Mesothelial cell of epicardium (in vitro differentiated cells): ENCODE results near the gene PCED1A. TPM values are rescaled to one million over a fixed set of nuclear protein-coding genes. Genes with fewer than 3 reads are reported as not detected.

Source experiments
- DNase-seq, 2 experiments: peaks; one replicate each; pipeline ENCODE4 v3.0.0; 2021; ENCODE audit warnings: low spot score in 2 of 2; ENCODE audit not compliant: unreplicated experiment in 2 of 2
- H3K27ac Mint-ChIP-seq: 2 replicates; pipeline ENCODE4 v1.8.0; 2021; ENCODE audit warnings: mixed read lengths
- H3K27me3 Mint-ChIP-seq: 2 replicates; pipeline ENCODE4 v1.8.0; 2021; ENCODE audit warnings: low read depth, mixed read lengths
- H3K36me3 Mint-ChIP-seq: 2 replicates; pipeline ENCODE4 v1.8.0; 2021; ENCODE audit warnings: mixed read lengths
- H3K4me1 Mint-ChIP-seq: 2 replicates; pipeline ENCODE4 v1.8.0; 2021; ENCODE audit warnings: mixed read lengths
- H3K4me3 Mint-ChIP-seq: 2 replicates; pipeline ENCODE4 v1.8.0; 2021; ENCODE audit warnings: mild to moderate bottlenecking, moderate library complexity, mixed read lengths
- H3K9me3 Mint-ChIP-seq: 2 replicates; pipeline ENCODE4 v1.8.0; 2021; ENCODE audit warnings: mixed read lengths
- total RNA-seq: library from RNA; stranded (reverse); gene quantifications from 3 replicates; pipeline ENCODE4 v1.2.1, GENCODE V29; 2021
- TF ChIP-seq, protein P1 (sequence below): fragments of 200-600 bp; sonication (generic); IDR thresholded peaks from one replicate; pipeline ENCODE4 v1.5.0; 2021; ENCODE audit warnings: antibody characterized with exemption; ENCODE audit not compliant: unreplicated experiment

PCED1A gene
- total RNA-seq, 1 donor from 2014 or later = 113 TPM

DNA sequence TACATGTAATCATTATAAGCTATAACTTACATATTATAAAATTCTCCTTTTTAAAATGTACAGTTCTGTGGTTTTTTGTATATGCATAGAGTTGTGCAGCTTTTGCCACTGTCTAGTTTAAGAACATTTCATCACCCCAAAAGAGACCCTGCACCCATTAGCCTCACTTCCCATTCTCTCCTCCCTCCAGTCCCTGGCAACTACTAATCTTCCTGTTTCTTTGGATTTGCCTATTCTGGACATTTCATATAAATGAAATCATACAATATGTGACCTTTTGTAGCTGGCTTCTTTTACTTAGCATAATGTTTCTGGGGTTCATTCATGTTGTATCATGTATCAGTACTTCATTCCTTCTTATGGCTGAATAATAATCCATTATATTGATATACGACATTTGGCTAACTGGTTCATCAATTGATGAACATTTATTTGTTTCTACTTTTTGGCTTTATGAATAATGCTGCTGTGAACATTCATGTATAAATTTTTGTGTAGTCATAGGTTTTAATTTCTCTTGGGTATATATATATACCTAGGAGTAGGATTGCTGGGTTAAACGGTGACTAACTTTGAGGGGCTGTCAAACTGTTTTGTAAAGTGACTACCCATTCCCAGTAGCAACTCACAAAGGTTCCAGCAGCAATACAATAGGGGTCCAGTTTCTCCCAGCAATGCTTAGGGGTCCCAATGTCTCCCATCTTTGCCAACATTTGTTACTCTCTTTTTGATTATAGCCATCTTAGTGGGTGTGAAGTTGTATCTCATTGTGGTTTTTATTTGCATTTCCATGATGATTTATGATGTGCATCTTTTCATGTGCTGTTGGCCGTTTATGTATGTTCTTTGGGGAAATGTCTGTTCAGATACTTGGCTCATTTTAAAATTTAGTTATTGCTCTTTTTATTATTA lies 43.5 kb upstream of the PCED1A start:
- TF ChIP-seq, protein P1, sequence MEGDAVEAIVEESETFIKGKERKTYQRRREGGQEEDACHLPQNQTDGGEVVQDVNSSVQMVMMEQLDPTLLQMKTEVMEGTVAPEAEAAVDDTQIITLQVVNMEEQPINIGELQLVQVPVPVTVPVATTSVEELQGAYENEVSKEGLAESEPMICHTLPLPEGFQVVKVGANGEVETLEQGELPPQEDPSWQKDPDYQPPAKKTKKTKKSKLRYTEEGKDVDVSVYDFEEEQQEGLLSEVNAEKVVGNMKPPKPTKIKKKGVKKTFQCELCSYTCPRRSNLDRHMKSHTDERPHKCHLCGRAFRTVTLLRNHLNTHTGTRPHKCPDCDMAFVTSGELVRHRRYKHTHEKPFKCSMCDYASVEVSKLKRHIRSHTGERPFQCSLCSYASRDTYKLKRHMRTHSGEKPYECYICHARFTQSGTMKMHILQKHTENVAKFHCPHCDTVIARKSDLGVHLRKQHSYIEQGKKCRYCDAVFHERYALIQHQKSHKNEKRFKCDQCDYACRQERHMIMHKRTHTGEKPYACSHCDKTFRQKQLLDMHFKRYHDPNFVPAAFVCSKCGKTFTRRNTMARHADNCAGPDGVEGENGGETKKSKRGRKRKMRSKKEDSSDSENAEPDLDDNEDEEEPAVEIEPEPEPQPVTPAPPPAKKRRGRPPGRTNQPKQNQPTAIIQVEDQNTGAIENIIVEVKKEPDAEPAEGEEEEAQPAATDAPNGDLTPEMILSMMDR = no peak
- Mint-ChIP-seq H3K9me3 (no peaks in the 10 kb centered on the region), H3K27me3 (no peaks in the 10 kb centered on the region), H3K36me3 (peaks cover 3% of the 10 kb centered on the region), H3K27ac (no peak overlapping the region), H3K4me3 (no peak overlapping the region), H3K4me1 (peaks cover 6% of the 10 kb centered on the region)
- DNase-seq = no peak

DNA sequence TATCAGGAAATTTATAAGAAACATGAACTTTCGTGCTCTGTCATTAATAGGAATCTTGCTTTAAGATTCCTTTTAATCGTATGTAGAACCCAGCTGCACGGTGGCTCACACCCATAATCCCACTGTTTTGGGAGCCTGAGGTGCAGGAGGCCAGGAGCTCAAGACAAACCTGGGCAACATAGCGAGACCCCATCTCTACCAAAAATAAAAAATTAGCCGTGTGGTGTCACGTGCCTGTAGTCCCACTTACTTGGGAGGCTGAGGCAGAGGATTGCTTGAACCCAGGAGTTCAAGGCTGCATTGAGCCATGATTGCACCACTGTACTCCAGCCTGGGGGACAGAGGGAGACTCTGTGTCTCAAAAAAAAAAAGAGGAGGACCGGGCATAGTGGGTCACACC lies 40.2 kb upstream of the PCED1A start:
- peaks cover 4% of the 10 kb centered on the region for H3K36me3 Mint-ChIP-seq
- no peaks in the 10 kb centered on the region for H3K27me3 Mint-ChIP-seq
- H3K27ac Mint-ChIP-seq = no peak overlapping the region
- DNase-seq = no peak
- H3K4me3 Mint-ChIP-seq = no peak overlapping the region
- H3K4me1 Mint-ChIP-seq = peaks cover 11% of the 10 kb centered on the region
- H3K9me3 Mint-ChIP-seq = no peaks in the 10 kb centered on the region
- TF ChIP-seq, protein P1 = no peak

DNA sequence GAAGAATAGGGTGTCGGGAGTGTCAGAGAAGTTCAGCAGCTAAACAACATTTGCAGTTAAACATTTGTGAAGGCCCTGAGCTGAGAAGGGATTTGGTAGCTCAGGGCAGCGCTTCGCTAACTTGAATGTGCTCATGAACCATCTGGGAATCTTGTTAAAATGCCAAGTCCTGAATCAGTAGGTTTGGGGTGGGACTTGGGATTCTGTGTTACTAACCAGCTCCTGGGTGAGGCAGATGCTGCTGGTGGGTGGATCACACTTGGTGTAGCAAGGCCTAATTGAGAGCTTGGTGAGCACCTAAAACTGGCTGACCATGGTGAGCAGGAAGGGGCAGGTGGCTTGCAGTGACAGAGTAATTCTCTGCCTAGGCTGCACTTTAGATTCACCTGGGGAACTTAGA lies 38.7 kb upstream of the PCED1A start:
- no peaks in the 10 kb centered on the region for H3K9me3 Mint-ChIP-seq
- H3K4me3 Mint-ChIP-seq = no peak overlapping the region
- TF ChIP-seq, protein P1 = no peak
- no peak for DNase-seq
- H3K36me3 Mint-ChIP-seq = peaks cover 4% of the 10 kb centered on the region
- no peak overlapping the region for H3K27ac Mint-ChIP-seq
- H3K27me3 Mint-ChIP-seq = no peaks in the 10 kb centered on the region
- H3K4me1 Mint-ChIP-seq = peaks cover 22% of the 10 kb centered on the region

DNA sequence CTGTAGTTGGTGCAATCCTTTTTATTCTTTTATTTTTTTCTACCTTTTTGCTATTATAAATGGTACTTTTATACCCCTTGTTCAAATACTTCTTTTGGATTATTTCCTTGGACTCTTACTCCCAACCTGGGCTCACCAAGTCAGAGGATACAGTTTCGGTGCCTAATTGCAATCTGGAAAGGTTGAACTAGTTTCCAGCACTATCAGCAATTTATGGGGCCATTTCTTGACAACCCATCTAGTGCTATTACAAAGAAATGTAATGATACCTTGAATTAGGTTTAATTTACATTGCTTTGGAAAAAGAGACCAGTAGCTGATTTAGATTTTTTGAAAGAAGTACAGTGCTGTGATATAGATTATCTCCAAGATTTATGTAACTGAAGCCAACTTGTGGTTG lies 38.1 kb upstream of the PCED1A start:
- H3K9me3 Mint-ChIP-seq = no peaks in the 10 kb centered on the region
- H3K27ac Mint-ChIP-seq = no peak overlapping the region
- no peak overlapping the region for H3K4me3 Mint-ChIP-seq
- DNase-seq = no peak
- H3K4me1 Mint-ChIP-seq = peaks cover 22% of the 10 kb centered on the region
- TF ChIP-seq, protein P1 = no peak
- peaks cover 2% of the 10 kb centered on the region for H3K36me3 Mint-ChIP-seq
- H3K27me3 Mint-ChIP-seq = no peaks in the 10 kb centered on the region

DNA sequence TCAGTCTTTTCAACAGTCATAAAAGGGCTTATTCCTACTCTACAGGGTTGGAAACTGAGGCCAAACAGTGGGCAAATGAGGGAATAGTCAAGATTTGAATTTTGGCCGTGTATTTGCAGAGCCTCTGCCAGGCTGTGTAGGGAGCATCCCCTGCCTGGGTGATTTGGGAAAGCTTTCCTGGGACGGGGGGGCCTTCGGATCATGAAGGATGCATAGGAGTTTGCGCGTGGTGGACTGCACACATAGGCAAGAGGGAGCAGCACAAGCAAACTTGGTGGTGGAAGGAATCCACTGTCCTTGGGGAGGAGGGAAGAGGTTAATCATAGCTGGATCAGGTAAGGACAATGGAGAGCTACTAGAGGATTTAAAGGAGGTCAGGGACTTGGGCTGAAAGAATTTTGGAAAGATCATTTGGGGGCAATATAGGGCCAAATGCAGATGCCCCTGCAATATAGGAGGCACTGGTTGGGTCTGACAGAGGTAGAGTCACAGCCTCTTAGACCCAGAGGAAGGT lies 35.3 kb upstream of the PCED1A start:
- H3K27ac Mint-ChIP-seq = no peak overlapping the region
- TF ChIP-seq, protein P1 = no peak
- H3K27me3 Mint-ChIP-seq = peaks cover 22% of the 10 kb centered on the region
- H3K4me3 Mint-ChIP-seq = no peak overlapping the region
- no peak for DNase-seq
- no peaks in the 10 kb centered on the region for H3K9me3 Mint-ChIP-seq
- H3K36me3 Mint-ChIP-seq = peaks cover 2% of the 10 kb centered on the region
- H3K4me1 Mint-ChIP-seq = peaks cover 36% of the 10 kb centered on the region
